Neural cell (in vitro differentiated cells): ENCODE results near the gene MYO7B. TPM values are rescaled to one million over a fixed set of nuclear protein-coding genes. Genes with fewer than 3 reads are reported as not detected.

Source experiments
- H2AFZ ChIP-seq: fragments of 200-600, 300-800 bp; sonication (generic), shearing (Covaris generic); 2 replicates; pipeline ENCODE4 v1.6.0; 2014; ENCODE audit warnings: low read depth, mild to moderate bottlenecking, antibody characterized with exemption, low read length, moderate library complexity
- H3F3A ChIP-seq: fragments of 200-600 bp; shearing (Covaris generic); 2 replicates; pipeline ENCODE4 v1.6.1; 2016; ENCODE audit warnings: mild to moderate bottlenecking, moderate library complexity, mixed read lengths, antibody characterized with exemption, low read length; ENCODE audit not compliant: insufficient read depth, poor library complexity, severe bottlenecking
- H3K27ac ChIP-seq: fragments of 200-600, 300-800 bp; sonication (generic), shearing (Covaris generic); 2 replicates; pipeline ENCODE4 v1.5.1; 2014; ENCODE audit warnings: mild to moderate bottlenecking, low read length, moderate library complexity
- H3K27me3 ChIP-seq: fragments of 300-800, 200-600 bp; sonication (generic), shearing (Covaris generic); 2 replicates; pipeline ENCODE4 v1.6.0; 2014; ENCODE audit warnings: mild to moderate bottlenecking, low read depth, low read length, moderate library complexity; ENCODE audit not compliant: insufficient read depth
- H3K36me3 ChIP-seq: fragments of 300-800, 200-600 bp; sonication (generic), shearing (Covaris generic); 2 replicates; pipeline ENCODE4 v1.5.1; 2014; ENCODE audit warnings: mild to moderate bottlenecking, antibody characterized with exemption, low read length, moderate library complexity; ENCODE audit not compliant: insufficient read depth
- H3K4me2 ChIP-seq: fragments of 300-800, 200-600 bp; sonication (generic), shearing (Covaris generic); 2 replicates; pipeline ENCODE4 v1.6.0; 2014; ENCODE audit warnings: mild to moderate bottlenecking, low read length
- H3K4me3 ChIP-seq: fragments of 300-800, 200-600 bp; sonication (generic), shearing (Covaris generic); 2 replicates; pipeline ENCODE4 v1.5.1; 2014; ENCODE audit warnings: mild to moderate bottlenecking, low read length, moderate library complexity
- H3K79me2 ChIP-seq: fragments of 200-600 bp; shearing (Covaris generic); replicated peaks from 2 replicates; pipeline ENCODE4 v1.6.0; 2014; ENCODE audit warnings: mild to moderate bottlenecking, low read length, moderate library complexity; ENCODE audit not compliant: insufficient read depth
- H3K9ac ChIP-seq: fragments of 300-800, 200-600 bp; sonication (generic), shearing (Covaris generic); 2 replicates; pipeline ENCODE4 v1.6.1; 2016; ENCODE audit warnings: mild to moderate bottlenecking, low read length, mixed read lengths
- H3K9me2 ChIP-seq: fragments of 200-600 bp; shearing (Covaris generic); 2 replicates; pipeline ENCODE4 v1.6.1; 2016; ENCODE audit warnings: mild to moderate bottlenecking, low read length, mixed read lengths; ENCODE audit not compliant: insufficient read depth
- H3K9me3 ChIP-seq: fragments of 200-600, 300-800 bp; sonication (generic), shearing (Covaris generic); 2 replicates; pipeline ENCODE4 v1.6.1; 2016; ENCODE audit warnings: mild to moderate bottlenecking, mixed run types, low read length, moderate library complexity, mixed read lengths
- H4K20me1 ChIP-seq: fragments of 200-600 bp; shearing (Covaris generic); 2 replicates; pipeline ENCODE4 v1.6.1; 2016; ENCODE audit warnings: mild to moderate bottlenecking, mixed run types; ENCODE audit not compliant: insufficient read depth
- CTCF ChIP-seq: fragments of 450-650 bp; IDR thresholded peaks from 2 replicates; pipeline ENCODE4 v1.5.1; 2014; ENCODE audit warnings: antibody characterized with exemption, mild to moderate bottlenecking, moderate library complexity; ENCODE audit not compliant: poor library complexity, severe bottlenecking
- EP300 ChIP-seq: fragments of 450-650 bp; conservative IDR thresholded peaks from 2 replicates; pipeline ENCODE4 v1.6.1; 2014; ENCODE audit warnings: antibody characterized with exemption, mild to moderate bottlenecking, moderate library complexity; ENCODE audit not compliant: poor library complexity, severe bottlenecking
- EZH2 ChIP-seq: fragments of 200-600, 300-800 bp; shearing (Covaris generic), sonication (generic); IDR thresholded peaks from 2 replicates; pipeline ENCODE4 v1.6.1; 2014; ENCODE audit warnings: antibody characterized with exemption, low read length, borderline replicate concordance, mild to moderate bottlenecking; ENCODE audit not compliant: insufficient read depth, poor library complexity, severe bottlenecking
- MXI1 ChIP-seq: fragments of 450-650 bp; conservative IDR thresholded peaks from 2 replicates; pipeline ENCODE4 v1.6.1; 2014; ENCODE audit warnings: antibody characterized with exemption, mild to moderate bottlenecking; ENCODE audit not compliant: poor library complexity, severe bottlenecking
- POLR2AphosphoS5 ChIP-seq: IDR thresholded peaks from 2 replicates; pipeline ENCODE4 v1.6.1; 2012
- RAD21 ChIP-seq: fragments of 450-650 bp; conservative IDR thresholded peaks from 2 replicates; pipeline ENCODE4 v1.6.1; 2014; ENCODE audit warnings: antibody characterized with exemption, mild to moderate bottlenecking, moderate library complexity
- REST ChIP-seq: IDR thresholded peaks from 2 replicates; pipeline ENCODE4 v1.6.1; 2012; ENCODE audit warnings: borderline replicate concordance
- SMC3 ChIP-seq: fragments of 450-650 bp; conservative IDR thresholded peaks from 2 replicates; pipeline ENCODE4 v1.6.1; 2014; ENCODE audit warnings: antibody characterized with exemption, mild to moderate bottlenecking, moderate library complexity; ENCODE audit not compliant: poor library complexity
- TAF1 ChIP-seq: IDR thresholded peaks from 2 replicates; pipeline ENCODE4 v1.6.1; 2012; ENCODE audit warnings: low read depth
- polyA plus RNA-seq: library from polyadenylated mRNA; depleted of rRNA; stranded (reverse); fragments of >200 nt; gene quantifications from 2 replicates; pipeline ENCODE4 v1.2.3, GENCODE V29; 2014

The MYO7B gene
- polyA plus RNA-seq, 1 donor from 2014 or later: 0.16 TPM

DNA sequence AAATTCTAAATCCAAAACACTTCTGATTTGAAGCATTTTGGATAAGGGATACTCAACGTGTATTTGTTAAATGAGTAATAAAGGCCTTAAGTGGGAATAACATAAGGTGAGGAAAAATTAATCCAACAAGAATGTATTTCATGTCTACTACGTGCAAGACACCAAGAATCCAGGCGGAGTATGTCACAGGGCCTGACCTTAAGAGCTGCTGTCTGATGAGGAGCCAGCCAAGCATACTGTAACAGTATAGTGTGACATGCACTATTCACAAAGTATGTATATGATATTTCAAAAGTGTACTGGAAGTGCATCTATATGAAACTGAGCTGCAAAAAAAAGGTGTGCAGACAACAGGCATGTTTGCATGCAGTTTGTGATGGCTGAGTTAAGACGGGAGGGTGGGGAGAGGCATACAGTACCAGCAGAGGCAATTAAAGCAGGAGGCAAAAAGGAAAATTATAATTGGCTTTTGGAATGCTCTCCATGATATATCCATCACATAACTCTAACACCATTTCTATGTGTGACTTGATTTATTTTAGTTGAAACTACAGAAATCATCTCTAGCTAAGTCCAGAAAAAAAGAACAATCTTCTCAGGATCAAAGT is 27.4 kb upstream of the MYO7B start:
- no peak overlapping the region for H3K4me2 ChIP-seq
- no peak overlapping the region for H3K4me3 ChIP-seq
- no peaks in the 10 kb centered on the region for H3K9me3 ChIP-seq
- H3K9me2 ChIP-seq: no peaks in the 10 kb centered on the region
- H3K27me3 ChIP-seq: no peaks in the 10 kb centered on the region
- no peaks in the 10 kb centered on the region for H3K36me3 ChIP-seq
- no peak for TF ChIP-seq CTCF
- no peak for TF ChIP-seq MXI1
- no peak for TF ChIP-seq TAF1
- no peak for TF ChIP-seq POLR2AphosphoS5
- no peak for TF ChIP-seq SMC3
- TF ChIP-seq REST: no peak
- TF ChIP-seq EZH2: no peak
- no peak for TF ChIP-seq EP300
- H4K20me1 ChIP-seq: no peaks in the 10 kb centered on the region
- peaks cover 37% of the 10 kb centered on the region for H3K79me2 ChIP-seq
- H3K9ac ChIP-seq: no peak overlapping the region
- H2AFZ ChIP-seq: no peak overlapping the region
- H3F3A ChIP-seq: no peaks in the 10 kb centered on the region
- H3K27ac ChIP-seq: no peak overlapping the region

DNA sequence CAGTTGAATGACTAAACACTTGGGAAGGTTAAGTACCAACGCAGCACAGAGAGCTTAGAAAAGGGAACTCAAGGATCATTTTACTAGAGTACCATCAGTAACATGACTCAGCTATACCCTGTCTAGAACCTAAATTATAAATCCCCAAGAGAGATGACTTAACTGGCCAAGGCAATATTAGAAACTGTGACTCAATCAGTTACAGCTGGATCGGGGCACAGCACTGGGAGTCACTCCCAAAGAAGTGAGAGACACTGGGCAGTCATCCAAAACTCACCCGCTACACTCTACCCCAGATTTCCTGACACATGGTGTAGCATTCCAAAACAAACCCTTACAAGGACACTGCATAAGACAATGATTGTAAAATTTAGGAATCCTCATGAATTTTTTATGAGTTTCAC is 26.9 kb upstream of the MYO7B start:
- Histone ChIP-seq H3K27ac (no peak overlapping the region), H2AFZ (no peak overlapping the region), H3K4me3 (no peak overlapping the region), H3K4me2 (no peak overlapping the region), H3K79me2 (peaks cover 38% of the 10 kb centered on the region), H3K9me3 (no peaks in the 10 kb centered on the region), H3K36me3 (no peaks in the 10 kb centered on the region), H3K27me3 (no peaks in the 10 kb centered on the region), H4K20me1 (no peaks in the 10 kb centered on the region), H3F3A (no peaks in the 10 kb centered on the region), H3K9me2 (no peaks in the 10 kb centered on the region), H3K9ac (no peak overlapping the region)
- TF ChIP-seq EP300 (no peak), CTCF (no peak), EZH2 (no peak), POLR2AphosphoS5 (no peak), SMC3 (no peak), MXI1 (no peak), RAD21 (no peak), TAF1 (no peak), REST (no peak)
